Activated naive CD4-positive, alpha-beta T cell treated with anti-CD3 and anti-CD28 coated beads, Interleukin-2, amount 50 U/mL, for 16 hours (primary cell): ENCODE data around the gene MSI2.

Experiments
- DNase-seq: peaks from one replicate; pipeline ENCODE4 v3.0.0-alpha.2; 2020

The MSI2 gene

GRCh38 chr17:57588086-57588485 is 331.8 kb downstream of the MSI2 start:
- no peak for DNase-seq

DNA sequence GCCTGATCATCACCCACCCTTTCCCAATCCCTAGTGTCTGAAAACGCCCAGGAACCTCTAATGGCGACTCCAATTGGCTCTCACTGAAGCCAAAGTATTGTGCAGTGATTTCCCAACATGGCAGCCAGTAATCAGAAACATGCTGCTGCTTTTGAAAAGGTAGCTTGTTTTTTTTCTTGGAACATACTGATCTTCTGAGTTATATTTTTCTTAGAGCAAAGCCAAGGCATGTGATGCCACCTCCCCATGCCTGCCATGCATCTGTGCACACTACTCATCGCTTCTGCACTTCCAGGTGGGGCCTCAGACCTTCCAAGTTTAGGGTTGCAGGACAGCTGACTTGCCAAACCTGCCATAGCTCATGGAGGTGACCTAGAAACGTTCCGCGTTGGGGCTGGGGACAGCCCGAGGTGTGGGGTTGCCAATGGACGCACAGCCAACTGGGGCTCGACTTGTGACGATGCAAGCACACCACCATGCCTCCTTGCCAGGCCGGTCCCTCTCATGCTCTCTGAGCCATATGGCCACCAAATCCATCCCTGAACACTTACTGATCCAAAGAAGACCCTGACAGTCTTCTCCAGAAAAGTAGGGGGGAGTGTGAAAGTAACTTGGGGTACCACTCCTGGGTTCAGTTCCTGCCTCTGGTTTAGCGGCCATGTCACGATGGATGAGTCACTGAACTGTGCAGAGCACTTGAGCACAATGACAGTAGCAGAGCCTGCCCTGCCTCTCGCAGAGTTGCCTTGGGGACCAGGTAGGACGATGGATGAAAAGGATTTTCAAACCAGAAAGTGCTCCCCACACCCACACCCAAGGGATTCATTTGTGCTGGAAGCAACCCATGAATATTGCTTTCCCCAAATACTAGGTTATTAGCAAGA is 333.1 kb downstream of the MSI2 start:
- no peak for DNase-seq

DNA sequence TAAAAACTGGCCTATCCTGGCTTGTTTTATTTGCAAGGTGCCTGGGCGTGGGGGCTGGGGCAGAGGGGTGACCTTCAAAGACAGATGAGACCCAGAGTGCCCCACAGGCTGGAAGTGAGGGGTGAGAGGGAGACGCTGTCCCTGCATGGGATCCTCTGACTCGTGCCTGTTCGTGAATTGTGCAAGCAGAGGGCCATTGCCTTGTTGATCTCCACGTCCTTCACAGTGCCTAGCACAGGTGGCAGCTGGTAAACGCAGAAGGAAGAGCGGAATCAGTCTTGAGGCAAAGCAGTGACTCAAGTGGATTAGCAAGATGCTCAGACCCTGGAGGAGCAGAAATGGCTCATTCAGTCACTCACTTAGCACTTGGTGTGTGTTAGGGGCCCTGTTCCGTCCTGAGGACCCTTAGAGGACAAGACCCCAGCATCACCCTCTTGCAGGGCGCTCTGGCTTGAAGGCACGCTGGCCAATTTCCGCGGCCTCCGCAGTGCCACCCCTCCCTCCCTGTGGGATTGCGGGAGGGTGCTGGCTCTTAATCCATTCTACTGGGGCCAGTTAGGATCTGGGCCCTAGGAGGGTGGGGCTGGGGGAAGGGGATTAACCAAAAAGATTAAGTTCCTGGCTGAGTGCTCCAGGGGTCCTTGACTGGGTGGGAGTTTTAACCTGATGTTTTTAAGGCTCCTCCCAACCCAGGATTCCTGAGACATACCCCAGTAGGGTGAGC is 337.6 kb downstream of the MSI2 start:
- DNase-seq = no peak

DNA sequence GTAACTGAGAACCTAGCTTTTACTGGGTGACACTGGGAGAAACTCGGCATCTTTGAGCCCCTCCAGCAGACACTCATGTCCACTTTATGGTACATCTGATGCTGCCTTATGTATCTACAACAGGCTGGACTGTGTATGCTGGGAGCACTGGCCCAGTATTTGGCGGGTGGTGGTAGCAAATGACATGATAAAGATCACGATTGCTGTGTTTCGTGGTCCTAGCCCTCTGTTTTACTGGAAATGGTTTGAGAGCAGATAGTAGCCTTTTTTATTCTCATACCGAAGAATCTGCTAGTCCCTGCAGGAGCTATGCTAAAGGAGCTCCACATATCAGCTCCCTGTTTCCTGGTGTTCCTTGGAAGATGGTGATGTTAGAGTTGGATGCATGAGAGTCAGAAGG is 338.4 kb downstream of the MSI2 start:
- no peak for DNase-seq

- no peak for DNase-seq
Observed at GRCh38 chr17:57595426-57595825, 339.1 kb downstream of the MSI2 start.

- DNase-seq = no peak
Observed at GRCh38 chr17:57595947-57596695, 339.8 kb downstream of the MSI2 start.

DNA sequence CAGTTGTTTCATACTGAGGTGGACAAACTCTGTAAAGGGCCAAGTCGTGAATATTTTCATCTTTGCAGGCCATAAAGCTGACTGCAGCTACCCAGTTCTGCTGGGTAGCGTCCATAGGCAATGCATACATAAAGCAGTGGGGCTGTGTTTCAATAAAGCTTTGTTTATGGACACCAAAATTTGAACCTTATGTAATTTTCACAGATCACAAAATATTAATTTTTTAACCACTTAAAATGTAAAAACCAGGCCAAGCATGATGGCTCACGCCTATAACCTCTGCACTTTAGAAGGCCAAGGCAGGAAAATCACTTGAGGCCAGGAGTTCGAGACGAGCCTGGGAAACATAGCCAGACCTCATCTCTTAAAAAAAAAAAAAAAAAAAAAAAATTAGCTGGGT is 340.8 kb downstream of the MSI2 start:
- DNase-seq = no peak

- DNase-seq = no peak
Observed at GRCh38 chr17:57597531-57598453, 341.5 kb downstream of the MSI2 start.

DNA sequence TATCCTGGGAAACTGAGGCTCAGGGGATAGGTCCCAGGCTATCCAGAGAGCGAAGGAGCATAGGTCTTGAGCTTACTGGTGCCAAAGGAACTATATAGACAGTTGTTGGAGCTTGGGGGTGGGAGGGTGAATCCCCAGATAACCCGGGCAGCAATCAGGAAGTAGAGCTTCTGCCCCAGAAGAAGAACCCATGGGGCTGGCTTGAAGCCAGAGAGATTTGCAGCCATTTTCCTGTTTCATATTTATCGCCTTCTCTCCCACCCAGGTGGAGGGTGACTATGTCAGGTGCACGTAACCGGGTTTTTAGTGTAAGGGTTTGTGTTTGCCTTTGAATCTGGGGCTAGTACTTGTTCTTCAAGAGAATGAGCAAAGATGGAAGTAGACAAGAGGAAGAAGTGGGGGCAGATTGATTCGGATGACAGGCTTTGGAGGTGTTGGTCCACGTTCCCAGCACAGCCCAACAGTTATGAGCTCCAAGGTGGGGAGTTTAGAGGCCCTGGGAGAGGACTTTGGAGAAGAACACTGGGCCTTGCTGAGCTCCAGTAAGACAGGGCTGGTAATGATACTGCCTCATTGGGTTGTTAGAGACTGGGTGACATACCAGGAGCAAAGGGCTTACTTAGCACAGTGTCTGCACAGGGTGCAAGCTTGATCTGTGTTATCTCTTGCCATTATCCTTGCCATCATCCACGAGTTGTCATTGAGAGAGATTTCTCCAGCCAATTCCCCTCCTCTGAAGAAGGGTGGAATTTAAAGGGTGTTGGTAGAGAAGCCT is 343.1 kb downstream of the MSI2 start:
- no peak for DNase-seq

GRCh38 chr17:57600074-57600473 is 343.8 kb downstream of the MSI2 start:
- DNase-seq = no peak

DNA sequence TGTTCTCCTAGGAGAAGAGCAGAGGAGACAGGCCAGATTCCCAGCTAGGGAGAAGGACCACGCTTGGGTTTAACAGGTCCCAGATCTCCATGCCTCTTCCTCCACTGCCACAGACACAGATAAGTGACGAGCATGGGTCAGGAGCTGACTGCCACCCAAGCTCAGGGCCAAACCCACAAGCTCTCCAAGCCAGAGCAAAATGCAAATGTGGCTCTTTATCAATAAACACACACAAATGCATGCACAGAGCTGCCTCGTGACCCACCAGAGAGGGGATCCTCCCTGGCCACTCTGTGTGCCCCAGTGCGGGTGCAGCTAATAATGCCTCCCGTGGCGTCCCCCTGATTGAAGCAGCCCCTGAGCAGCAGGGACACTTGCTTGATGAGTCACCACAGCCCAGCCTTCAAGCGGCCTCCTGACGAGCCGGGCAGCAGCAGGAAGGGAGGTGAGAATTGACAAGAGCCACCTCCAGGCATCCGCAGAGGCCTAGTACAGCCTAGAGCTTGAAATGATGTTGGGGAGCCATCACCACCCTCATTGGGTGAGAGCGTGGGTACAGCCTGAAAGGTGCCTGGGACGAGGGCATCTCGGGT is 344.9 kb downstream of the MSI2 start:
- no peak for DNase-seq

- DNase-seq = no peak
Observed at GRCh38 chr17:57602896-57603295, 346.6 kb downstream of the MSI2 start.

GRCh38 chr17:57603546-57603945 is 347.2 kb downstream of the MSI2 start:
- DNase-seq = no peak

GRCh38 chr17:57603978-57604377 is 347.7 kb downstream of the MSI2 start:
- DNase-seq = peak; percentile 68

DNA sequence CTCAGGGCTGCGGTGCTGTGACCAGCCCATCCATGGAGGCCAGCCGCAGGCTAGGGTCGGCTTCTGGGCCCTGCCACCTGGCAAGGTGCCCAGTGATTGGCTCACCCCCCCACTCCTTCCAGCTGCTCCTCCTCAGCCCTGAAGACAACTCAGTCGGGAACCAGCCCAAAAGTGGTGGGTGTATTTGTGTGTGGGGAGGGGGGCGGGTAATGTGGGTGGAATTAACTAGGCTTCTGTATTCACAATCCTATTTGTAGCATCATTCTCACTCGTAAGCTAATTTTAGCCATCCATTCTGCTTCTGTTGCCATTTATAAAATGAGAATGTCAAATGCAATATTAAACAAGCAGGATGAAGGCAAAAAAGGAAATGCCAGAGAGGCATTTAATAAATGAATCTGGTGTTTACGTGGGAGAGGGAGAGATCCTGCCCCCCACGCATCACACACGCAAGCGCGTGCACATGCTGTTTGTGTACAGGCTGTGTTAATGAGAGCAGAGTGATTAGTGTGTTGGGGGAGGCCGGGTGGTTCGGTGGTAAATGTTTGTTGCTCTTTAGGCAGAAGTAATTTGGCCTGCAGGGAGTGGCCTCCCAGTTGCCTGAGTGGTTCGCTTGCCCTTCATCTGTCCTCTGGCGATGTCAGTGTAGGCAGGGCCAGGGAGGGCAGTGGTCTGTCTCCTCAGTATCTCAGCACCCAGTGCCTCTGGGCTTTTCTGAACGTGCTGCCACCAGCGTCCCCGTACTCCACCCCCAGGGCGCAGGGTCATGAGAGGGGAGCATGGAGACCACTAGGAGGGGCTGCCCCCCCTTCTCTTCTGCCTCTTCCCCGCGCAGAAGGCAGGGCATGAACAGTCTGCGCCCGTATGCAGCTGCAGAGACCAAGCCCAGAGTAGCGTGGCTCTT is 348.7 kb downstream of the MSI2 start:
- peak; percentile 41 for DNase-seq

GRCh38 chr17:57605675-57606105 is 349.4 kb downstream of the MSI2 start:
- no peak for DNase-seq

DNA sequence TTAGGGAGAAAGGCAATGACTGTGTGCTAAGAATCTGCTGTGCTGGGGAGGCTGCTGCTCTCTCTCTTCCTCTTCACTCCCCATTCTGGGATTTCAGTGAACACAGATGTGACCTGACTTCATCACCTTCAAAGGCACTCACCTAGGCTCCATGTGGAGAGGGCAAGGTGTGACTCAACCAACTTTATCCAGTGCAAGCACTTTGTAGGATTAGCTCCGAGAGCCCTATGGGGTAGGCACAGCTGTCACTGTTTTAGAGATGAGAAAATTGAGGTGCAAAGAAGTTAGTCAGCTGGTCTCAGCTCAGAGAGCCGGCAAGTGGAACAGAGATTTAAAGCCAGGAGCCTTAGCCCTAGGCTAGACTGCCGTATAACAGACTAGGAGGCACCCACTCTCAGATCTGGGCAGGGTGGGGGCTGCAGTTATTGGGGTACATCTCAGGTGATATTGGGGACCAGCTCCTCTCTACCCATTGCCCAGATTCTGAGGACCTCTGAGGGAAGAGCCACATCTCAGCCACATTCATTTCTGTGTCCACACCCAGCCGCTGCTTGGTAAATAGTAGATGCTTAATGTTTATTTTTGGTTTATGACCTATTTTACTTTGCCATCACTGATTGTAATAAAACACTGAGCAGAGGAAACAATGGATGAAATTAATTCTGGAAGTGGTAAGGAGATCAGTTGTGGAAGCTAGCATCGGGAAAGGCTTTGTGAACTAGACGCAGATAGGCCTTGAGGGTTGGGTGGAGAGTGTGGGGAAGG is 350.0 kb downstream of the MSI2 start:
- no peak for DNase-seq

DNA sequence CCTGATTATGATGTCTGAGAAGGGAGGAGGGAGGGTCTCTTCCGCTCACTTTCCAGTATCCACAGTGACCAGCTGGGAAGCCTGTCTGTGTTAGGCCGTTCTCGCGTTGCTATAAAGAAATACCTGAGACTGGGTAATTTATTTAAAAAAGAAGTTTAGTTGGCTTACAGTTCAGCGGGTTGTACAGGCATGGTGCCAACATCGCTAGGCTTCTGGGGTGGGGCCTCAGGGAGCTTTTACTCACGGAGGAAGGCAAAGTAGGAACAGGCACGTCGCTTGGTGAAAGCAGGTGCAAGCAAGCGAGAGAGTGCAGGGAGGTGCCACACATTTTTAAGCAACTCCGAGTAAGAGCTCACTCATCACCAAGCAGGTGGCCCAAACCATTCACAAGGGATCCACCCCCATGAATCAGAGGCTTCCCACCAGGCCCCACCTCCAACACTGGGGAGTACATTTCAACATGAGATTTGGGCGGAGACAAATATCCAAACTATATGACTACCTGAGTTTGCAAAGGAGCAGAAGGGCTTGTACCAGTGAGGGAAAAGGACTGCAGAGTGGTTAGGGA is 351.3 kb downstream of the MSI2 start:
- no peak for DNase-seq
